Testis (tissue), 3 donors: ENCODE data around the gene ISG15. TPM values are rescaled to one million over a fixed set of nuclear protein-coding genes. Genes with fewer than 3 reads are reported as not detected.
"Not testable (repeated sequence)": the region's sequence is repeated elsewhere in the genome, so short reads cannot be mapped to it uniquely, and the experiment has no call there.

Source experiments
- DNase-seq: peaks from one replicate; pipeline ENCODE4 v3.0.0-alpha.2; 2019
- H3K27ac ChIP-seq, 2 donors: fragments of 200-600 bp; sonication (generic); one replicate each; pipeline ENCODE4 v1.5.1; 2019
- H3K27me3 ChIP-seq: fragments of 200-600 bp; sonication (generic); one replicate; pipeline ENCODE4 v1.5.1; 2019
- H3K36me3 ChIP-seq: fragments of 200-600 bp; sonication (generic); one replicate; pipeline ENCODE4 v1.5.1; 2017; ENCODE audit warnings: low read depth; ENCODE audit errors: missing control alignments
- H3K4me1 ChIP-seq: fragments of 200-600 bp; sonication (generic); one replicate; pipeline ENCODE4 v1.5.1; 2019
- H3K4me3 ChIP-seq, 2 donors: fragments of 200-600 bp; sonication (generic); one replicate each; pipeline ENCODE4 v1.5.1; 2017 to 2019
- H3K9me3 ChIP-seq: fragments of 200-600 bp; sonication (generic); one replicate; pipeline ENCODE4 v1.5.1; 2017
- POLR2A ChIP-seq: fragments of 450-650 bp; IDR thresholded peaks from one replicate; pipeline ENCODE4 v1.6.1; 2017; ENCODE audit warnings: antibody characterized with exemption, mild to moderate bottlenecking, moderate library complexity
- WGBS, 2 donors: methylation state at CpG; one replicate each; pipeline ENCODE4 v1.1.5; 2018; 5-methylcytosine and 5-hydroxymethylcytosine counted together
- intact Hi-C: fragments of 100-400 bp; cut with DNase I; formaldehyde crosslinking; loops from one replicate; pipeline ENCODE4 v1.15.1; 2023; ENCODE audit warnings: low total_unique reads
- polyA plus RNA-seq: library from polyadenylated mRNA; stranded (reverse); fragments of 350-450 nt; fragmentation: Illumina TruSeq; extraction: RNeasy Lipid Tissue Mini Kit (QIAGEN cat#74804); gene quantifications from one replicate; pipeline ENCODE4 v1.2.3, GENCODE V29; 2014; ENCODE audit warnings: low read depth, low replicate concordance; ENCODE audit not compliant: insufficient read depth
- total RNA-seq, 2 donors: library from RNA; depleted of rRNA; stranded (reverse); fragments of >200 nt; gene quantifications; one replicate each; pipeline ENCODE4 v1.2.3, GENCODE V29; 2016
- TF ChIP-seq, protein P1 (sequence below), 3 experiments: fragments of 450-650 bp in 2 of 3; fragments of 200-600 bp in 1 of 3; sonication (generic) in 1 of 3; IDR thresholded peaks; one replicate each; pipeline ENCODE4 v1.5.1; 2016 to 2019; ENCODE audit warnings: antibody characterized with exemption in 3 of 3, mild to moderate bottlenecking in 2 of 3, moderate library complexity in 1 of 3

Gene ISG15
- total and polyA plus RNA-seq, 3 donors from 2014 or later, result 16.6 to 24.0 (median 22.8) TPM

- H3K36me3 ChIP-seq, result no peaks in the 10 kb centered on the region
- DNase-seq, result no peak
Measured at GRCh38 chr1:1013922-1014648, 788 bp downstream of the ISG15 start.

GRCh38 chr1:1014799-1015681 is 1.7 kb downstream of the ISG15 start:
- Histone ChIP-seq H3K36me3 (no peaks in the 10 kb centered on the region), H3K9me3 (no peaks in the 10 kb centered on the region), H3K27me3 (no peaks in the 10 kb centered on the region), H3K4me3 (no peak overlapping the region), H3K27ac (no peak overlapping the region), H3K4me1 (peaks cover 14% of the 10 kb centered on the region)
- intact Hi-C loops, result no loop called here
- WGBS, 2 donors, result 76 to 91% methylated on average over 17 to 20 of the region's 20 CpGs
- TF ChIP-seq, protein P1, sequence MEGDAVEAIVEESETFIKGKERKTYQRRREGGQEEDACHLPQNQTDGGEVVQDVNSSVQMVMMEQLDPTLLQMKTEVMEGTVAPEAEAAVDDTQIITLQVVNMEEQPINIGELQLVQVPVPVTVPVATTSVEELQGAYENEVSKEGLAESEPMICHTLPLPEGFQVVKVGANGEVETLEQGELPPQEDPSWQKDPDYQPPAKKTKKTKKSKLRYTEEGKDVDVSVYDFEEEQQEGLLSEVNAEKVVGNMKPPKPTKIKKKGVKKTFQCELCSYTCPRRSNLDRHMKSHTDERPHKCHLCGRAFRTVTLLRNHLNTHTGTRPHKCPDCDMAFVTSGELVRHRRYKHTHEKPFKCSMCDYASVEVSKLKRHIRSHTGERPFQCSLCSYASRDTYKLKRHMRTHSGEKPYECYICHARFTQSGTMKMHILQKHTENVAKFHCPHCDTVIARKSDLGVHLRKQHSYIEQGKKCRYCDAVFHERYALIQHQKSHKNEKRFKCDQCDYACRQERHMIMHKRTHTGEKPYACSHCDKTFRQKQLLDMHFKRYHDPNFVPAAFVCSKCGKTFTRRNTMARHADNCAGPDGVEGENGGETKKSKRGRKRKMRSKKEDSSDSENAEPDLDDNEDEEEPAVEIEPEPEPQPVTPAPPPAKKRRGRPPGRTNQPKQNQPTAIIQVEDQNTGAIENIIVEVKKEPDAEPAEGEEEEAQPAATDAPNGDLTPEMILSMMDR (IDR thresholded peaks at IDR 0.05), result no peak
- no peak for TF ChIP-seq POLR2A
- no peak for DNase-seq

More at GRCh38 chr1:1013922-1014648, 788 bp downstream of the ISG15 start:
- H3K27me3 ChIP-seq, result no peaks in the 10 kb centered on the region
- H3K4me1 ChIP-seq, result peaks cover 14% of the 10 kb centered on the region
- intact Hi-C loops, result no loop called here
- WGBS, 2 donors, result 81 to 85% methylated on average over 19 to 41 of the region's 41 CpGs
- H3K27ac ChIP-seq, result peak overlapping the region; percentile 64 to 84
- peak overlapping the region; percentile 56 for H3K4me3 ChIP-seq
- TF ChIP-seq POLR2A, result no peak
- TF ChIP-seq, protein P1 (IDR thresholded peaks at IDR 0.05), result no peak
- H3K9me3 ChIP-seq, result no peaks in the 10 kb centered on the region

DNA sequence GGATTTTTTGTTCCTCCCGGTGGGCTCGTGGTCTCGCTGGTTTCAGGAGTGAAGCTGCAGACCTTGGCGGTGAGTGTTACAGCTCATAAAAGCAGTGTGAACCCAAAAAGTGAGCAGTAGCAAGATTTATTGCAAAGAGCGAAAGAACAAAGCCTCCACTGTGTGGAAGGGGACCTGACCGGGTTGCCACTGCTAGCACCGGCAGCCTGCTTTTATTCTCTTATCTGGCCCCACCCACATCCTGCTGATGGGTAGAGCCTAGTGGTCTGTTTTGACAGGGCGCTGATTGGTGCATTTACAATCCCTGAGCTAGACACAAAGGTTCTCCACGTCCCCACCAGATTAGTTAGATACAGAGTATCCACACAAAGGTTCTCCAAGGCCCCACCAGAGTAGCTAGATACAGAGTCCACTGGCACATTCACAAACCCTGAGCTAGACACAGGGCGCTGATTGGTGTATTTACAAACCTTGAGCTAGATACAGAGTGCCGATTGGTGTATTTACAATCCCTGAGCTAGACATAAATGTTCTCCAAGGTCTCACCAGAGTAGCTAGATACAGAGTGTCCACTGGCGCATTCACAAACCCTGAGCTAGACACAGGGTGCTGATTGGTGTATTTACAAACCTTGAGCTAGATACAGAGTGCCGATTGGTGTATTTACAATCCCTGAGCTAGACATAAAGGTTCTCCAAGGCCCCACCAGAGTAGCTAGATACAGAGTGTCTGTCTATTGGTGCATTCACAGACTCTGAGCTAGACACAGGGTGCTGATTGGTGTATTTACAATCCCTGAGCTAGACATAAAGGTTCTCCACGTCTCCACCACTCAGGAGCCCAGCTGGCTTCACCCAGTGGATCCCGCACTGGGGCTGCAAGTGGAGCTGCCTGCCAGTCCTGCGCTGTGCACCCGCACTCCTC is 4.4 kb downstream of the ISG15 start:
- H3K36me3 ChIP-seq, H3K9me3 ChIP-seq, H3K4me3 ChIP-seq, intact Hi-C loops, H3K27me3 ChIP-seq: not testable (repeated sequence)
- peaks cover 25% of the 10 kb centered on the region for H3K4me1 ChIP-seq
- H3K27ac ChIP-seq, result peak overlapping the region; percentile 59 to 63
- DNase-seq, result peak; percentile 88
- WGBS, 2 donors, result 59 to 69% methylated on average over 14 to 17 of the region's 17 CpGs

DNA sequence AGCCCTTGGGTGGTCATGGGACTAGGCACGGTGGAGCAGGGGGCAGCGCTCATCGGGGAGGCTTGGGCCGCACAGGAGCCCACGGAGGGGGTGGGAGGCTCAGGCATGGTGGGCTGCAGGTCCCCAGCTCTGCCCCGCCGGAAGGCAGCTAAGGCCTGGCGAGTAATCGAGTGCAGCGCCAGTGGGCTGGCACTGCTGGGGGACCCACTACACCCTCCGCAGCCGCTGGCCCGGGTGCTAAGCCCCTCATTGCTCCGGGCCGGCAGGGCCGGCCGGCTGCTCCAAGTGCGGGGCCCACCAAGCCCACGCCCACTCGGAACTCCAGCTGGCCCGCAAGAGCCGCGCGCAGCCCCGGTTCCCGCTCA is 5.0 kb downstream of the ISG15 start:
- WGBS, 2 donors, result 50 to 68% methylated on average over 2 to 26 of the region's 26 CpGs
- H3K4me1 ChIP-seq, result peaks cover 25% of the 10 kb centered on the region
- H3K36me3 ChIP-seq, H3K27me3 ChIP-seq, DNase-seq, H3K9me3 ChIP-seq, H3K4me3 ChIP-seq, intact Hi-C loops: not testable (repeated sequence)
- H3K27ac ChIP-seq, result peak overlapping the region in 1 of 2 donors; percentile 24

DNA sequence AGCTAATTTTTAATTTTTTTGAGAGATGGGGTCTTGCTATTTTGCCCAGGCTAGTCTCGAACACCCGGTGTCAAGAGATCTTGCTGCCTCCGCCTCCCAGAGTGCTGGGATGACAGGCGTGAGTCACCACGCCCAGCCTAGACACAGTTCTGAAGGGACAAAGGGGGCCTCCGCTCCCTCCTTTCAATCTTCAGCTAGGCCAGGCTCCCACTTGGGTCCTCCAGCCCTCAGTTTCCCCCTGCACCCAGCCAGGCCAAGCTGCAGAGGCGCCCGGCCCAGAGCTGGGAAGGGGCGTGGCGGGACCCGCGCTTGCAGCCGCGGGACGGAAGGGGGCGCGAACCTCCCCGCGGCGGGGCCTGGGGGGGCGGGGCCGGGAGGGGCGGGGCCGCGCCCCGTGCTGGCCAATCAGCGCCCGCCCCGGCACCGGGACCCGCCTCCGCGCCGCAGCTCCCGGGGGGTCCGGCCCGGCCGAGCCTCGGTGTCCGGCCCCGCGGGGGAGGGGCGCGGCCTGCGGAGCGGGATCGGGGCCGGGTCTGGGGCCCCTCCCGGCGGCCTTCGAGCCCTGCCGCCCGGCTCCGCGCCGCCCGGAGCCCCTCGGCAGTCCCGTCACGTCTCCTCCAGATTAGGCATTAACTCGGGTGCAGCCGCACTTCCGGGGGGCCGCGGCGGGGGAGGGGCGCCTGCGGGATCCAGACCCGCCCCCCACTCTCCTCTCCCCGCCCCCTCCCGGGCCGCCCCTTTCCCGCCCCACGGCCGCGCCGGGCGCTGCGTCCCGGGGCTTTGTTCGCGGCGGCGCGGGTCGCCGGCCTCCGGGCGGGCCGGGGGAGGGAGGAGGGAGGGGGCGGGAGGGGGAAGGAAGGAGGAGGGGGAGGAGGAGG is 6.1 kb downstream of the ISG15 start:
- Histone ChIP-seq H3K9me3 (no peaks in the 10 kb centered on the region), H3K4me3 (peak overlapping the region; percentile 63 to 78), H3K4me1 (peaks cover 16% of the 10 kb centered on the region), H3K27me3 (no peaks in the 10 kb centered on the region), H3K27ac (peak overlapping the region in 1 of 2 donors; percentile 93), H3K36me3 (no peaks in the 10 kb centered on the region)
- TF ChIP-seq POLR2A, result no peak
- TF ChIP-seq, protein P1 (IDR thresholded peaks at IDR 0.05), result peak; percentile 31 to 39 (median 37)
- intact Hi-C loops, result no loop called here
- peak; percentile 84 for DNase-seq
- 1 to 19% methylated on average over 6 to 55 of the region's 91 CpGs for WGBS, 2 donors
